ENCODE results near the gene HCN4.

The HCN4 gene

GRCh38 chr15:73353734-73354133 lies 15.0 kb downstream of the HCN4 start:
- no peak for TF ChIP-seq Cebpa-rat (IDR thresholded peaks at IDR 0.05)
- Histone ChIP-seq H3K36me3 (no peaks in the 10 kb centered on the region), H3K27ac (no peak overlapping the region), H3K4me3 (no peak overlapping the region), H3K4me1 (peaks cover 23% of the 10 kb centered on the region), H3K9ac (no peak overlapping the region), H4K20me1 (no peaks in the 10 kb centered on the region), H3K9me3 (no peaks in the 10 kb centered on the region), H3K27me3 (no peaks in the 10 kb centered on the region), H3K4me2 (peak overlapping the region; percentile 20; the same call in 1 of the 2 replicates)

GRCh38 chr15:73352082-73352481 lies 16.7 kb downstream of the HCN4 start:
- Histone ChIP-seq H3K9me3 (no peaks in the 10 kb centered on the region), H3K9ac (no peak overlapping the region), H4K20me1 (peaks cover 8% of the 10 kb centered on the region; the same call in 1 of the 2 replicates), H3K4me2 (no peak overlapping the region), H3K27me3 (no peaks in the 10 kb centered on the region), H3K4me1 (peaks cover 16% of the 10 kb centered on the region), H3K27ac (no peak overlapping the region), H3K4me3 (no peak overlapping the region), H3K36me3 (no peaks in the 10 kb centered on the region)
- TF ChIP-seq Cebpa-rat (IDR thresholded peaks at IDR 0.05) = no peak

- peaks cover 8% of the 10 kb centered on the region; the same call in 1 of the 2 replicates for H4K20me1 ChIP-seq
- no peak overlapping the region for H3K27ac ChIP-seq
- H3K4me1 ChIP-seq = peaks cover 12% of the 10 kb centered on the region
- no peaks in the 10 kb centered on the region for H3K36me3 ChIP-seq
- H3K27me3 ChIP-seq = no peaks in the 10 kb centered on the region
- no peak overlapping the region for H3K4me3 ChIP-seq
- no peak overlapping the region for H3K9ac ChIP-seq
- H3K4me2 ChIP-seq = no peak overlapping the region
- H3K9me3 ChIP-seq = no peaks in the 10 kb centered on the region
- TF ChIP-seq Cebpa-rat (IDR thresholded peaks at IDR 0.05) = no peak
Observed at GRCh38 chr15:73349191-73349590, 19.6 kb downstream of the HCN4 start.

- no peak overlapping the region for H3K4me3 ChIP-seq
- H3K36me3 ChIP-seq = no peaks in the 10 kb centered on the region
- H3K4me1 ChIP-seq = peaks cover 6% of the 10 kb centered on the region; the same call in 1 of the 2 replicates
- H3K27ac ChIP-seq = no peak overlapping the region
- no peak for TF ChIP-seq Cebpa-rat (IDR thresholded peaks at IDR 0.05)
- no peaks in the 10 kb centered on the region for H3K9me3 ChIP-seq
- no peaks in the 10 kb centered on the region for H3K27me3 ChIP-seq
- H3K4me2 ChIP-seq = no peak overlapping the region
- H3K9ac ChIP-seq = no peak overlapping the region
- H4K20me1 ChIP-seq = peaks cover 8% of the 10 kb centered on the region; the same call in 1 of the 2 replicates
Observed at GRCh38 chr15:73346735-73347312, 21.9 kb downstream of the HCN4 start.

- Histone ChIP-seq H3K27ac (no peak overlapping the region), H3K27me3 (no peaks in the 10 kb centered on the region), H3K9me3 (no peaks in the 10 kb centered on the region)
Observed at GRCh38 chr15:73345658-73346057, 23.1 kb downstream of the HCN4 start.

GRCh38 chr15:73344056-73344455 lies 24.7 kb downstream of the HCN4 start:
- Histone ChIP-seq H3K27me3 (no peaks in the 10 kb centered on the region), H3K4me2 (no peak overlapping the region)
- TF ChIP-seq Cebpa-rat (IDR thresholded peaks at IDR 0.05) = no peak

More at GRCh38 chr15:73345658-73346057, 23.1 kb downstream of the HCN4 start:
- Histone ChIP-seq H3K36me3 (no peaks in the 10 kb centered on the region), H3K4me1 (peaks cover 6% of the 10 kb centered on the region; the same call in 1 of the 2 replicates), H3K4me2 (no peak overlapping the region), H3K9ac (no peak overlapping the region), H3K4me3 (no peak overlapping the region), H4K20me1 (peaks cover 8% of the 10 kb centered on the region; the same call in 1 of the 2 replicates)
- TF ChIP-seq Cebpa-rat (IDR thresholded peaks at IDR 0.05) = no peak

GRCh38 chr15:73341886-73342600 lies 26.7 kb downstream of the HCN4 start:
- TF ChIP-seq Cebpa-rat (IDR thresholded peaks at IDR 0.05) = no peak
- Histone ChIP-seq H3K9me3 (no peaks in the 10 kb centered on the region), H3K4me3 (no peak overlapping the region), H3K36me3 (no peaks in the 10 kb centered on the region), H3K27me3 (no peaks in the 10 kb centered on the region), H3K4me1 (peaks cover 6% of the 10 kb centered on the region; the same call in 1 of the 2 replicates), H3K4me2 (no peak overlapping the region), H3K27ac (no peak overlapping the region), H3K9ac (no peak overlapping the region), H4K20me1 (peaks cover under 1% of the 10 kb centered on the region; the same call in 1 of the 2 replicates)

More at GRCh38 chr15:73344056-73344455, 24.7 kb downstream of the HCN4 start:
- no peak overlapping the region for H3K9ac ChIP-seq
- H3K4me1 ChIP-seq = peaks cover 6% of the 10 kb centered on the region; the same call in 1 of the 2 replicates
- H3K27ac ChIP-seq = no peak overlapping the region
- H4K20me1 ChIP-seq = peaks cover 8% of the 10 kb centered on the region; the same call in 1 of the 2 replicates
- no peak overlapping the region for H3K4me3 ChIP-seq
- H3K9me3 ChIP-seq = no peaks in the 10 kb centered on the region
- H3K36me3 ChIP-seq = no peaks in the 10 kb centered on the region

- Histone ChIP-seq H3K9me3 (no peaks in the 10 kb centered on the region), H3K36me3 (no peaks in the 10 kb centered on the region), H4K20me1 (no peaks in the 10 kb centered on the region; the same call in 1 of the 2 replicates), H3K4me1 (peaks cover 9% of the 10 kb centered on the region), H3K27me3 (no peaks in the 10 kb centered on the region), H3K4me3 (no peak overlapping the region), H3K27ac (no peak overlapping the region), H3K4me2 (no peak overlapping the region), H3K9ac (no peak overlapping the region)
- TF ChIP-seq Cebpa-rat (IDR thresholded peaks at IDR 0.05) = no peak
Observed at GRCh38 chr15:73340502-73341192, 28.1 kb downstream of the HCN4 start.

- Histone ChIP-seq H3K9me3 (no peaks in the 10 kb centered on the region), H3K9ac (no peak overlapping the region), H3K36me3 (no peaks in the 10 kb centered on the region), H3K4me1 (peaks cover 15% of the 10 kb centered on the region), H3K27me3 (no peaks in the 10 kb centered on the region), H3K4me3 (no peak overlapping the region), H4K20me1 (no peaks in the 10 kb centered on the region), H3K4me2 (no peak overlapping the region), H3K27ac (no peak overlapping the region)
- no peak for TF ChIP-seq Cebpa-rat (IDR thresholded peaks at IDR 0.05)
Observed at GRCh38 chr15:73338606-73339374, 30.0 kb downstream of the HCN4 start.

Measured in BLaER1 (cell line).